ENCODE results near the gene RABGEF1. TPM values are rescaled to one million over a fixed set of nuclear protein-coding genes. Genes with fewer than 3 reads are reported as not detected.

Gene RABGEF1
- total and polyA plus RNA-seq, 9 of the 15 experiments (the other 6 are each of a cell fraction or from before 2014, with no cell fraction given), result 7.0 to 29.3 (median 20.5) TPM

DNA sequence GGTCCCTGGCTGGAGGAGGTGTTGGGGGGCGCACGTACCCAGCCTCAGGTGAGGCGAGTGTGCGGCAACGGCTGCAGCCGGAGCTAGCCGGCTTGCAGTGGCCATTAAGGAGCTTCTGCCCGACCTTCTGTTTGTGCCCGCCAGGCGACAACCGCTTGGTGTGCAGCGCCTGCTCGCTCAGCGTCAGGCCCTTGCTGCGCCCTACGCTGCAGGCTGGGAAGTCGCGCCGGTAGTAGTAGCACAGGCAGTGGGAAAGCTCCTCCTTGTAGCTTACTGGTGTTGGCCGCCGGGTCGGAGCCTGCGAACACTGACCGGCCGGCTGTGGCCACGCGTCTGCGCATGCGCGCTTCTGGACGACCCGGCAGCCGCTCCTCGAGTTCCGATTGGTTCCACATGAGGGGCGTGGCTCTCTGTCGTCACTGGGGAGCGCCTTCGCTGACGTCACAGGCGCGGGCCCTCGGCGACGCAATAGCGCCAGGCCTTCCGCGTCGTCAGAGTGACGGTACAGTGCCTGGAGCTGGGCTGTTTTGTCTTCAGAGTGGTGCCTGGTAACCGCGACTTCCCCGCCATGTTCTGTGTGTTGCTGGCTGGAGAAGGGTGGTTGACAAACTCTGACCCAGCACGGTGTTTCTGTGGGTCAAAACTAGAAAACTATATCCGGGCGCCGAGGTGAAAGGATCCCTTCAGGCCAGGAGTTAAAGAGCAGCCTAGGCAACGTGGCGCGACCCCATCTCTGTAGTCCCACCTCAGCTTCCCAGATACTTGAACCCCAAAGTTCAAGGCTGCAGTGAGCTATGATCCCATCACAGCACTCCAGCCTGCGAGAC, 104.2 kb downstream of the RABGEF1 start (continued):
- TF ChIP-seq RREB1 (CRISPR knock-in tag; IDR thresholded peaks at IDR 0.05), result no peak
- TF ChIP-seq HNRNPLL (IDR thresholded peaks at IDR 0.05; ENCODE audit: low read depth, low read length, poor library complexity, severe bottlenecking), result peak; percentile 87
- no peak for TF ChIP-seq ZNF347 (CRISPR knock-in tag; IDR thresholded peaks at IDR 0.05; ENCODE audit: low read depth)
- TF ChIP-seq EP300 (IDR thresholded peaks at IDR 0.05; ENCODE audit: low read length), result peak; percentile 41; the same call in 1 of the 2 replicates
- TF ChIP-seq, protein P1, sequence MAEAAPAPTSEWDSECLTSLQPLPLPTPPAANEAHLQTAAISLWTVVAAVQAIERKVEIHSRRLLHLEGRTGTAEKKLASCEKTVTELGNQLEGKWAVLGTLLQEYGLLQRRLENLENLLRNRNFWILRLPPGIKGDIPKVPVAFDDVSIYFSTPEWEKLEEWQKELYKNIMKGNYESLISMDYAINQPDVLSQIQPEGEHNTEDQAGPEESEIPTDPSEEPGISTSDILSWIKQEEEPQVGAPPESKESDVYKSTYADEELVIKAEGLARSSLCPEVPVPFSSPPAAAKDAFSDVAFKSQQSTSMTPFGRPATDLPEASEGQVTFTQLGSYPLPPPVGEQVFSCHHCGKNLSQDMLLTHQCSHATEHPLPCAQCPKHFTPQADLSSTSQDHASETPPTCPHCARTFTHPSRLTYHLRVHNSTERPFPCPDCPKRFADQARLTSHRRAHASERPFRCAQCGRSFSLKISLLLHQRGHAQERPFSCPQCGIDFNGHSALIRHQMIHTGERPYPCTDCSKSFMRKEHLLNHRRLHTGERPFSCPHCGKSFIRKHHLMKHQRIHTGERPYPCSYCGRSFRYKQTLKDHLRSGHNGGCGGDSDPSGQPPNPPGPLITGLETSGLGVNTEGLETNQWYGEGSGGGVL (CRISPR knock-in tag; IDR thresholded peaks at IDR 0.05), result no peak
- TF ChIP-seq ASH1L (IDR thresholded peaks at IDR 0.05; ENCODE audit: borderline replicate concordance, low read depth, partially characterized antibody), result no peak
- peak; percentile 100 for TF ChIP-seq MTA1 (IDR thresholded peaks at IDR 0.05; ENCODE audit: borderline replicate concordance)
- no peak for TF ChIP-seq DDX20 (tag; IDR thresholded peaks at IDR 0.05; ENCODE audit: low read depth)
- TF ChIP-seq NELFE (IDR thresholded peaks at IDR 0.05; ENCODE audit: insufficient read depth, insufficient read length), result no peak
- peak in 1 of 2 experiments; percentile 59; a peak in 2 of 4 replicates for TF ChIP-seq RCOR1 (IDR thresholded peaks at IDR 0.05; ENCODE audit: borderline replicate concordance in 1 of 2, low read depth in 2 of 2, low read length in 2 of 2)
- TF ChIP-seq ZNF41 (CRISPR knock-in tag; conservative IDR thresholded peaks at IDR 0.05), result no peak
- no peak for TF ChIP-seq CBX8 (IDR thresholded peaks at IDR 0.05; ENCODE audit: borderline replicate concordance, extremely low read depth, low read depth, low read length, poor library complexity, severe bottlenecking)
- peak in 1 of 3 experiments; percentile 40; a peak in 2 of 6 replicates for TF ChIP-seq ZBTB11 (CRISPR knock-in tag; IDR thresholded peaks at IDR 0.05)
- TF ChIP-seq DIDO1 (tag; IDR thresholded peaks at IDR 0.05; ENCODE audit: low read depth), result peak; percentile 93
